Caco-2 (cell line): ENCODE data around the gene FOXO1. TPM values are rescaled to one million over a fixed set of nuclear protein-coding genes. Genes with fewer than 3 reads are reported as not detected.

Experiments
- BruUV-seq: library from RNA; stranded (reverse); fragments of 400-500 nt; replicated peaks from 2 replicates; lab custom pipeline; 2021; lab: Mats Ljungman, UMichigan
- CTCF ChIA-PET: fragments of 300-600 bp; sonication (Branson Sonifier 250); formaldehyde crosslinking; loops from one replicate; lab custom pipeline; 2022; ENCODE audit warnings: antibody characterized with exemption; lab: Charles Lee
- POLR2A ChIA-PET: fragments of 300-600 bp; sonication (Branson Sonifier 250); formaldehyde crosslinking; loops from one replicate; lab custom pipeline; 2022; ENCODE audit warnings: antibody characterized with exemption; lab: Charles Lee
- DNase-seq, 2 experiments: peaks; one replicate each; pipeline versions ENCODE4 v3.0.0 to v3.0.0-alpha.2; 2020 to 2022
- H3K27me3 ChIP-seq: replicated peaks from 2 replicates; pipeline ENCODE4 v1.6.0; 2011; ENCODE audit warnings: low read length; ENCODE audit not compliant: control insufficient read depth, insufficient read depth
- H3K36me3 ChIP-seq: 2 replicates; pipeline ENCODE4 v1.5.1; 2011; ENCODE audit warnings: low read length; ENCODE audit not compliant: control insufficient read depth, insufficient read depth
- H3K4me1 ChIP-seq: fragments of 250-450 bp; sonication (Bioruptor Pico); 2 replicates; pipeline ENCODE4 v1.5.1; 2020; ENCODE audit warnings: mild to moderate bottlenecking
- H3K4me3 ChIP-seq: 2 replicates; pipeline ENCODE4 v1.5.1; 2011; ENCODE audit warnings: low read depth, mild to moderate bottlenecking, control low read depth, low read length
- H3K9me3 ChIP-seq: fragments of 250-450 bp; sonication (Bioruptor Pico); 2 replicates; pipeline ENCODE4 v1.5.1; 2020; ENCODE audit warnings: mild to moderate bottlenecking, moderate library complexity
- H3K27ac Mint-ChIP-seq: one replicate; pipeline ENCODE4 v1.8.0; 2022; ENCODE audit warnings: mixed read lengths; ENCODE audit not compliant: unreplicated experiment
- H3K27me3 Mint-ChIP-seq: one replicate; pipeline ENCODE4 v1.8.0; 2022; ENCODE audit warnings: mixed read lengths; ENCODE audit not compliant: insufficient read depth, unreplicated experiment
- H3K36me3 Mint-ChIP-seq: one replicate; pipeline ENCODE4 v1.8.0; 2022; ENCODE audit warnings: mild to moderate bottlenecking, mixed read lengths; ENCODE audit not compliant: insufficient read depth, unreplicated experiment
- H3K4me1 Mint-ChIP-seq: one replicate; pipeline ENCODE4 v1.8.0; 2022; ENCODE audit warnings: low read depth, mixed read lengths; ENCODE audit not compliant: unreplicated experiment
- H3K4me3 Mint-ChIP-seq: one replicate; pipeline ENCODE4 v1.8.0; 2022; ENCODE audit warnings: mild to moderate bottlenecking, moderate library complexity, mixed read lengths; ENCODE audit not compliant: unreplicated experiment
- H3K9me3 Mint-ChIP-seq: one replicate; pipeline ENCODE4 v1.8.0; 2022; ENCODE audit warnings: mixed read lengths; ENCODE audit not compliant: unreplicated experiment
- intact Hi-C: fragments of 100-400 bp; cut with micrococcal nuclease; formaldehyde crosslinking; loops from one replicate; pipeline ENCODE4 v1.10.0; 2022; ENCODE audit not compliant: unreplicated experiment
- total RNA-seq: library from RNA; stranded (reverse); gene quantifications from 2 replicates; pipeline ENCODE4 v1.2.3, GENCODE V29; 2022
- TF ChIP-seq, protein P1 (sequence below), 2 experiments: fragments of 200-600 bp in 1 of 2; IDR thresholded peaks; 1 replicate in 1 of 2; 2 replicates in 1 of 2; pipeline versions ENCODE4 v1.5.1 to v1.8.0; 2011 to 2022; ENCODE audit warnings: antibody characterized with exemption in 1 of 2, control low read depth in 1 of 2, inconsistent platforms in 1 of 2, low read depth in 1 of 2, low read length in 1 of 2, mild to moderate bottlenecking in 1 of 2, moderate library complexity in 1 of 2; ENCODE audit not compliant: insufficient read depth in 1 of 2, severe bottlenecking in 1 of 2, unreplicated experiment in 1 of 2

The FOXO1 gene
- total RNA-seq, 1 experiment from 2014 or later = 10.4 TPM

GRCh38 chr13:40600149-40600751 is 66.2 kb downstream of the FOXO1 start:
- POLR2A ChIA-PET = no interaction called here
- Mint-ChIP-seq H3K36me3 (peaks cover 5% of the 10 kb centered on the region), H3K4me1 (peaks cover 33% of the 10 kb centered on the region), H3K27ac (no peak overlapping the region), H3K4me3 (no peak overlapping the region), H3K9me3 (no peaks in the 10 kb centered on the region), H3K27me3 (no peaks in the 10 kb centered on the region)
- H3K4me1 ChIP-seq = peaks cover 15% of the 10 kb centered on the region
- CTCF ChIA-PET = no interaction called here
- BruUV-seq = no TSS peak
- no peak for DNase-seq
- intact Hi-C loops = no loop called here
- no peaks in the 10 kb centered on the region for H3K9me3 ChIP-seq
- TF ChIP-seq, protein P1, sequence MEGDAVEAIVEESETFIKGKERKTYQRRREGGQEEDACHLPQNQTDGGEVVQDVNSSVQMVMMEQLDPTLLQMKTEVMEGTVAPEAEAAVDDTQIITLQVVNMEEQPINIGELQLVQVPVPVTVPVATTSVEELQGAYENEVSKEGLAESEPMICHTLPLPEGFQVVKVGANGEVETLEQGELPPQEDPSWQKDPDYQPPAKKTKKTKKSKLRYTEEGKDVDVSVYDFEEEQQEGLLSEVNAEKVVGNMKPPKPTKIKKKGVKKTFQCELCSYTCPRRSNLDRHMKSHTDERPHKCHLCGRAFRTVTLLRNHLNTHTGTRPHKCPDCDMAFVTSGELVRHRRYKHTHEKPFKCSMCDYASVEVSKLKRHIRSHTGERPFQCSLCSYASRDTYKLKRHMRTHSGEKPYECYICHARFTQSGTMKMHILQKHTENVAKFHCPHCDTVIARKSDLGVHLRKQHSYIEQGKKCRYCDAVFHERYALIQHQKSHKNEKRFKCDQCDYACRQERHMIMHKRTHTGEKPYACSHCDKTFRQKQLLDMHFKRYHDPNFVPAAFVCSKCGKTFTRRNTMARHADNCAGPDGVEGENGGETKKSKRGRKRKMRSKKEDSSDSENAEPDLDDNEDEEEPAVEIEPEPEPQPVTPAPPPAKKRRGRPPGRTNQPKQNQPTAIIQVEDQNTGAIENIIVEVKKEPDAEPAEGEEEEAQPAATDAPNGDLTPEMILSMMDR (IDR thresholded peaks at IDR 0.05; ENCODE audit: insufficient read depth in 1 of 2, low read depth in 1 of 2, low read length in 1 of 2, severe bottlenecking in 1 of 2, unreplicated experiment in 1 of 2) = no peak
- no peaks in the 10 kb centered on the region for H3K36me3 ChIP-seq
- H3K4me3 ChIP-seq = no peak overlapping the region
- H3K27me3 ChIP-seq = no peaks in the 10 kb centered on the region

GRCh38 chr13:40599747-40600146 is 66.7 kb downstream of the FOXO1 start:
- Histone ChIP-seq H3K9me3 (no peaks in the 10 kb centered on the region), H3K4me3 (no peak overlapping the region), H3K27me3 (no peaks in the 10 kb centered on the region), H3K36me3 (no peaks in the 10 kb centered on the region), H3K4me1 (peaks cover 15% of the 10 kb centered on the region)
- Mint-ChIP-seq H3K27ac (no peak overlapping the region), H3K4me1 (peaks cover 33% of the 10 kb centered on the region), H3K36me3 (peaks cover 5% of the 10 kb centered on the region), H3K4me3 (no peak overlapping the region), H3K27me3 (no peaks in the 10 kb centered on the region), H3K9me3 (no peaks in the 10 kb centered on the region)
- no peak for DNase-seq
- TF ChIP-seq, protein P1 (IDR thresholded peaks at IDR 0.05; ENCODE audit: insufficient read depth in 1 of 2, low read depth in 1 of 2, low read length in 1 of 2, severe bottlenecking in 1 of 2, unreplicated experiment in 1 of 2) = no peak
- POLR2A ChIA-PET = no interaction called here
- no TSS peak for BruUV-seq
- CTCF ChIA-PET = no interaction called here
- intact Hi-C loops = no loop called here

DNA sequence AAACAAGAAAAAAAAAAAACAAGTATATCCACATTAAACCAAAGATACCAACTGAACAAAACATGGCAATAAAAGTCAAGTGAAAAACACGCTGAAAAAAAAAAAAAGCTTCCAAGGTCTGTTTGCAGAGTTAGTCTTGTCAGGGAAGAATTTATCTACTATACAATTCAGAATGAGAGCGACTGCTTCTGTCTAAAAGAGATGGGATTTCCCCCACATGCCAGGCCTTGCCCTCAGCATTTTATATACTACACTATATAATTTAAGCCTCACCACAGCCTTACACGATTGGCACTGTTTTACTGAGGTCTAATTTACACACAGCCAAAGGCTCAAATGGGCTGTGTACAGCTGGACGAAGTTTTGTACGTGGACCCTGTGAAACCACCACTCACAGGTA is 67.3 kb downstream of the FOXO1 start:
- CTCF ChIA-PET = no interaction called here
- Histone ChIP-seq H3K9me3 (no peaks in the 10 kb centered on the region), H3K27me3 (no peaks in the 10 kb centered on the region), H3K4me3 (no peak overlapping the region), H3K4me1 (peaks cover 15% of the 10 kb centered on the region), H3K36me3 (no peaks in the 10 kb centered on the region)
- Mint-ChIP-seq H3K27ac (no peak overlapping the region), H3K27me3 (no peaks in the 10 kb centered on the region), H3K9me3 (no peaks in the 10 kb centered on the region), H3K4me3 (no peak overlapping the region), H3K4me1 (peaks cover 33% of the 10 kb centered on the region), H3K36me3 (peaks cover 5% of the 10 kb centered on the region)
- POLR2A ChIA-PET = interaction anchor here (0.6 kb wide), 1 partner anchor 960 kb away, joined by 3 read pairs; no protein-coding TSS in a partner anchor
- TF ChIP-seq, protein P1 (IDR thresholded peaks at IDR 0.05; ENCODE audit: insufficient read depth in 1 of 2, low read depth in 1 of 2, low read length in 1 of 2, severe bottlenecking in 1 of 2, unreplicated experiment in 1 of 2) = no peak
- no TSS peak for BruUV-seq
- DNase-seq = no peak
- intact Hi-C loops = no loop called here
